Astrocyte (in vitro differentiated cells and primary cell): Measurements from ENCODE around the gene DISP3.

Experiments used
- EZH2 ChIP-seq: IDR thresholded peaks from 2 replicates; pipeline ENCODE4 v1.6.1; 2012; ENCODE audit warnings: mild to moderate bottlenecking, low read length, inconsistent platforms; ENCODE audit not compliant: insufficient read depth
- TF ChIP-seq, protein P1 (sequence below): IDR thresholded peaks from 2 replicates; pipeline ENCODE4 v1.5.1; 2011; ENCODE audit warnings: low read depth, mild to moderate bottlenecking, inconsistent platforms, low read length, moderate library complexity; ENCODE audit not compliant: insufficient read depth

DNA sequence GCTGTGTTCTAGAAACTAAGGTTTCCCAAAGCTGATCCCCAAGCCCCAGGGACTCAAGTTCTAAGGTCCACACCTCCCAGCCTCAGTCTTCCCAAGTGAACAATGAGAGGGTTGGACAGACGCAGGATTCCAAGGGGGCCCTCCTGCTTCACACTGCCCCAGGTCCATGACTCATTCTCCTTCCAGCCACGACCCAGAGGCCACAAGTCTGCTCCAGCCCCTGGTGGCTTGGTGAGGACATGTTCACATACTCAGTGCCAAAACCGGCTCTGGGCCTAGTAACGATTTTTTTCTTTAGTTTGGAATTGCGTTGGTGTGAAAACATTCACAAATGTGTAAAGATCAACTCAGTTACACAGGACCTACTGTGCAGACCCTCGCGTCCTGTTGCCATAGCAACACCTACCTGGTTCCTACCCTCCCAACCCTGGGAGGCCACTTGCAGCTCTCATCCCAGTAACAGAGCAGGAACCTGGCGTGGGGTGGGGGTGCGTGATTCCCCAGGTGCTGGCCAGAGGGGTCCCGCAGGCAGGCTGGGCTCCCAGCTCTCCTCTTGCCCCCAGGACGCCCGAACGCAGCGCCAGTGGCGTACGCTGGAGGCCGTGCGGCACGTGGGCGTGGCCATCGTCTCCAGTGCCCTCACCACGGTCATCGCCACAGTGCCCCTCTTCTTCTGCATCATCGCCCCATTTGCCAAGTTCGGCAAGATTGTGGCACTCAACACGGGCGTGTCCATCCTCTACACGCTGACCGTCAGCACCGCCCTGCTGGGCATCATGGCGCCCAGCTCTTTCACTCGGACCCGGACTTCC, 57.0 kb downstream of the DISP3 start:
- TF ChIP-seq, protein P1, sequence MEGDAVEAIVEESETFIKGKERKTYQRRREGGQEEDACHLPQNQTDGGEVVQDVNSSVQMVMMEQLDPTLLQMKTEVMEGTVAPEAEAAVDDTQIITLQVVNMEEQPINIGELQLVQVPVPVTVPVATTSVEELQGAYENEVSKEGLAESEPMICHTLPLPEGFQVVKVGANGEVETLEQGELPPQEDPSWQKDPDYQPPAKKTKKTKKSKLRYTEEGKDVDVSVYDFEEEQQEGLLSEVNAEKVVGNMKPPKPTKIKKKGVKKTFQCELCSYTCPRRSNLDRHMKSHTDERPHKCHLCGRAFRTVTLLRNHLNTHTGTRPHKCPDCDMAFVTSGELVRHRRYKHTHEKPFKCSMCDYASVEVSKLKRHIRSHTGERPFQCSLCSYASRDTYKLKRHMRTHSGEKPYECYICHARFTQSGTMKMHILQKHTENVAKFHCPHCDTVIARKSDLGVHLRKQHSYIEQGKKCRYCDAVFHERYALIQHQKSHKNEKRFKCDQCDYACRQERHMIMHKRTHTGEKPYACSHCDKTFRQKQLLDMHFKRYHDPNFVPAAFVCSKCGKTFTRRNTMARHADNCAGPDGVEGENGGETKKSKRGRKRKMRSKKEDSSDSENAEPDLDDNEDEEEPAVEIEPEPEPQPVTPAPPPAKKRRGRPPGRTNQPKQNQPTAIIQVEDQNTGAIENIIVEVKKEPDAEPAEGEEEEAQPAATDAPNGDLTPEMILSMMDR, result no peak
- TF ChIP-seq EZH2, result no peak
